Measurements from ENCODE around the gene UBAC1.

- TF ChIP-seq POLR2A (IDR thresholded peaks at IDR 0.05): no peak
- no peak for TF ChIP-seq CTCF (IDR thresholded peaks at IDR 0.05)
Measured at GRCh38 chr9:135947582-135947981, 13.6 kb downstream of the UBAC1 start.
